H9 (cell line): ENCODE measurements around the gene FMNL3. TPM values are rescaled to one million over a fixed set of nuclear protein-coding genes. Genes with fewer than 3 reads are reported as not detected.
A peak's percentile ranks its signal among the peaks of the same experiment; 100 is the strongest.

ENCODE experiments used
- DNase-seq: peaks from one replicate; pipeline ENCODE4 v3.0.0-alpha.2; 2017
- H2AFZ ChIP-seq: one replicate; pipeline ENCODE4 v1.6.1; 2013; ENCODE audit warnings: mild to moderate bottlenecking, low read length, control low read depth, moderate library complexity
- H2AK5ac ChIP-seq: 2 replicates; pipeline ENCODE4 v1.6.1; 2013; ENCODE audit warnings: low read length, control low read depth, mixed read lengths; ENCODE audit not compliant: insufficient read length
- H2BK120ac ChIP-seq: one replicate; pipeline ENCODE4 v1.6.1; 2013; ENCODE audit warnings: low read depth, mild to moderate bottlenecking, low read length, control low read depth, inconsistent platforms; ENCODE audit not compliant: poor library complexity, severe bottlenecking
- H2BK12ac ChIP-seq: 2 replicates; pipeline ENCODE4 v1.6.1; 2013; ENCODE audit warnings: low read length, control low read depth, mixed read lengths, low read depth; ENCODE audit not compliant: insufficient read length
- H2BK15ac ChIP-seq: 2 replicates; pipeline ENCODE4 v1.6.1; 2013; ENCODE audit warnings: low read depth, low read length, control low read depth
- H2BK20ac ChIP-seq: one replicate; pipeline ENCODE4 v1.6.1; 2013; ENCODE audit warnings: low read depth, mild to moderate bottlenecking, low read length, control low read depth, inconsistent platforms; ENCODE audit not compliant: poor library complexity, severe bottlenecking
- H2BK5ac ChIP-seq: 2 replicates; pipeline ENCODE4 v1.6.1; 2013; ENCODE audit warnings: low read length, control low read depth, mixed read lengths; ENCODE audit not compliant: insufficient read length
- H3K14ac ChIP-seq: 2 replicates; pipeline ENCODE4 v1.6.1; 2013; ENCODE audit warnings: low read length, control low read depth; ENCODE audit not compliant: insufficient read depth
- H3K18ac ChIP-seq: 2 replicates; pipeline ENCODE4 v1.6.1; 2013; ENCODE audit warnings: low read depth, mild to moderate bottlenecking, mixed read lengths, low read length, control low read depth; ENCODE audit not compliant: insufficient read length
- H3K23ac ChIP-seq: 2 replicates; pipeline ENCODE4 v1.6.1; 2013; ENCODE audit warnings: low read length, control low read depth, mixed read lengths, low read depth; ENCODE audit not compliant: insufficient read length
- H3K23me2 ChIP-seq: 2 replicates; pipeline ENCODE4 v1.6.1; 2013; ENCODE audit warnings: low read depth, mild to moderate bottlenecking, mixed read lengths, low read length, control low read depth; ENCODE audit not compliant: insufficient read length, poor library complexity, severe bottlenecking
- H3K27ac ChIP-seq: 2 replicates; pipeline ENCODE4 v1.5.1; 2013; ENCODE audit warnings: low read length, control low read depth, mixed read lengths, low read depth; ENCODE audit not compliant: insufficient read length
- H3K27me3 ChIP-seq: 2 replicates; pipeline ENCODE4 v1.6.1; 2013; ENCODE audit warnings: low read length, control low read depth, inconsistent platforms; ENCODE audit not compliant: insufficient read depth
- H3K4ac ChIP-seq: 2 replicates; pipeline ENCODE4 v1.6.1; 2013; ENCODE audit warnings: low read depth, mild to moderate bottlenecking, control low read depth, inconsistent platforms, low read length, moderate library complexity
- H3K4me1 ChIP-seq: 2 replicates; pipeline ENCODE4 v1.6.1; 2013; ENCODE audit warnings: low read length, control low read depth, inconsistent platforms; ENCODE audit not compliant: insufficient read depth
- H3K4me2 ChIP-seq: 2 replicates; pipeline ENCODE4 v1.6.1; 2013; ENCODE audit warnings: low read length, control low read depth, mixed read lengths; ENCODE audit not compliant: insufficient read length, insufficient read depth
- H3K56ac ChIP-seq: 2 replicates; pipeline ENCODE4 v1.6.1; 2013; ENCODE audit warnings: low read depth, mild to moderate bottlenecking, mixed read lengths, low read length, control low read depth; ENCODE audit not compliant: insufficient read length
- H3K79me1 ChIP-seq: 2 replicates; pipeline ENCODE4 v1.6.1; 2013; ENCODE audit warnings: low read depth, mild to moderate bottlenecking, moderate library complexity, low read length, control low read depth, inconsistent platforms; ENCODE audit not compliant: insufficient read depth, poor library complexity, severe bottlenecking
- H3K79me2 ChIP-seq: 2 replicates; pipeline ENCODE4 v1.6.1; 2013; ENCODE audit warnings: low read length, control low read depth, inconsistent platforms; ENCODE audit not compliant: insufficient read depth
- H3K9ac ChIP-seq: 2 replicates; pipeline ENCODE4 v1.6.1; 2013; ENCODE audit warnings: low read length, control low read depth, mixed read lengths; ENCODE audit not compliant: insufficient read length; ENCODE audit errors: extremely low read depth
- H3K9me3 ChIP-seq: one replicate; pipeline ENCODE4 v1.6.1; 2013; ENCODE audit warnings: low read depth, low read length, inconsistent platforms; ENCODE audit not compliant: control insufficient read depth
- H3T11ph ChIP-seq: one replicate; pipeline ENCODE4 v1.6.1; 2013; ENCODE audit warnings: mild to moderate bottlenecking, low read length, control low read depth, inconsistent platforms
- H4K20me1 ChIP-seq: one replicate; pipeline ENCODE4 v1.6.1; 2013; ENCODE audit not compliant: control insufficient read depth, insufficient read length, insufficient read depth
- H4K5ac ChIP-seq: 2 replicates; pipeline ENCODE4 v1.6.1; 2013; ENCODE audit warnings: low read depth, mild to moderate bottlenecking, mixed read lengths, low read length, control low read depth; ENCODE audit not compliant: insufficient read length
- H4K8ac ChIP-seq: replicated peaks from 2 replicates; pipeline ENCODE4 v1.6.1; 2013; ENCODE audit warnings: low read length, control low read depth, mixed read lengths, low read depth; ENCODE audit not compliant: insufficient read length
- H4K91ac ChIP-seq: 2 replicates; pipeline ENCODE4 v1.6.1; 2013; ENCODE audit warnings: low read depth, mild to moderate bottlenecking, moderate library complexity, mixed read lengths, low read length, control low read depth; ENCODE audit not compliant: insufficient read length
- H3K27ac Mint-ChIP-seq, 3 experiments: 2 replicates in 2 of 3; 3 replicates in 1 of 3; pipeline ENCODE4 v1.8.0; 2020 to 2021; ENCODE audit warnings: mixed read lengths in 3 of 3, mild to moderate bottlenecking in 1 of 3, moderate library complexity in 1 of 3
- H3K27me3 Mint-ChIP-seq: 2 replicates; pipeline ENCODE4 v1.8.0; 2021; ENCODE audit warnings: low read depth, mild to moderate bottlenecking, moderate library complexity, mixed read lengths
- H3K36me3 Mint-ChIP-seq, 3 experiments: 2 replicates in 2 of 3; 3 replicates in 1 of 3; pipeline ENCODE4 v1.8.0; 2020 to 2021; ENCODE audit warnings: low read depth in 3 of 3, mixed read lengths in 3 of 3; ENCODE audit not compliant: insufficient read depth in 1 of 3
- H3K4me1 Mint-ChIP-seq, 2 experiments: 2 replicates each; pipeline ENCODE4 v1.8.0; 2020; ENCODE audit warnings: mixed read lengths in 2 of 2
- H3K4me3 Mint-ChIP-seq, 2 experiments: 2 replicates in 1 of 2; 3 replicates in 1 of 2; pipeline ENCODE4 v1.8.0; 2020 to 2021; ENCODE audit warnings: mild to moderate bottlenecking in 2 of 2, mixed read lengths in 2 of 2, moderate library complexity in 1 of 2
- H3K9me3 Mint-ChIP-seq, 2 experiments: 2 replicates in 1 of 2; 3 replicates in 1 of 2; pipeline ENCODE4 v1.8.0; 2020; ENCODE audit warnings: mild to moderate bottlenecking in 2 of 2, mixed read lengths in 2 of 2, moderate library complexity in 1 of 2
- WGBS: extraction: QIAGEN DNeasy Blood & Tissue Kit; methylation state at CpG from one replicate; pipeline ENCODE4 v1.1.7; 2013; ENCODE audit warnings: missing lambda C conversion rate, low lambda C conversion rate, mixed read lengths; ENCODE audit not compliant: insufficient read length; ENCODE audit errors: extremely low coverage; 5-methylcytosine and 5-hydroxymethylcytosine counted together
- total RNA-seq: library from RNA; stranded (reverse); gene quantifications from 2 replicates; pipeline ENCODE4 v1.2.1, GENCODE V29; 2021
- TF ChIP-seq, protein P1 (sequence below): fragments of 200-600 bp; sonication (generic); conservative IDR thresholded peaks from 3 replicates; pipeline ENCODE4 v1.8.0; 2021; ENCODE audit warnings: antibody characterized with exemption, mild to moderate bottlenecking

FMNL3 gene
- total RNA-seq, 1 experiment from 2014 or later = 22.8 TPM

DNA sequence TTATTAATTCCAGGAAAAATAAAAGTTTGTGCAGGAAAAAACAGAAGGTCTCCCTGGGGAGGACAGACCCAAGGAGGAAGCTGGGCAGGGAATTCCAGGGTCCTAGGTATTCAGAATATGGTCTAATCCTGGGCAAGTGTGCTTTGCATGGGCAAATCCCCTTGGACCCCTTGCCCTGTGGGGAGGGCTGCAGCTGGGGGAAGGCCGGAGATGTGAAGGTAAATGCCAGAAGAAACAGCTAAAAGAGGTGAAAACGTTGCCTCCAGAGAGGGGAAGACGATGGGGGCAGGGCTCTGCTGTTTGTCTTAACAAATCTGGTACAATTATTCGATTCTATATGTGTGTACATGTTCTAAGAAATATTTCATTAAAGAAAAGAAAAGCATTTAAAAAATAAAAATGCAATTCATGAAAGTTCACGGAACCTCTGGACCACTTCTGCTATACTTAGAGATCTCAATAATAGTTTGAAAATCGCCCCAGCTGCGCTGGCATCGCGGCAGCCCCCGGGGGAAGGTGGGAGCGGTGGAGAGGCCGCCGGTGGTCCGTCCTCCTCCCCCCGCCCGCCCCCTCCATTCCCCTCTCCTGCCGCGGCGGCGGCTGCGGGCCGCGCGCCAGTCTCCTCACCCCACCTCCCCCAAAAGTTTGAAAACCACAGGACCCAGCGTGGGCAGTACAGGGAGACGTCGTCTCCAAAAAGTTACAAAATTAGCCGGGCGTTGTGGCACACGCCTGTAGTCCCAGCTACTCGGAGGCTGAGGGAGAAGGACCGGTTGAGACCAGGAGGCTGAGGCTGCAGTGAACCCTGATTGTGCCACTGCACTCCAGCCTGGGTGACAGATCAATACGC is 85.3 kb downstream of the FMNL3 start:
- no peak overlapping the region for H2AFZ ChIP-seq

More for the DNA sequence above, 85.3 kb downstream of the FMNL3 start:
- peaks cover 2% of the 10 kb centered on the region; the same call in 1 of the 2 replicates for H3K4me1 ChIP-seq
- DNase-seq = no peak
- no peak overlapping the region for H4K91ac ChIP-seq
- no peak overlapping the region for H3K4ac ChIP-seq
- no peak overlapping the region for H4K8ac ChIP-seq
- H3K27me3 ChIP-seq = no peaks in the 10 kb centered on the region
- H3K14ac ChIP-seq = no peak overlapping the region
- no peak overlapping the region for H2BK20ac ChIP-seq
- H2BK5ac ChIP-seq = no peak overlapping the region
- H3T11ph ChIP-seq = no peak overlapping the region
- H3K4me2 ChIP-seq = peak overlapping the region; percentile 73
- no peaks in the 10 kb centered on the region for H3K79me1 ChIP-seq
- no peak overlapping the region for H3K9ac ChIP-seq
- H4K5ac ChIP-seq = no peak overlapping the region
- no peak overlapping the region for H3K27ac ChIP-seq
- no peak overlapping the region for H3K56ac ChIP-seq
- Mint-ChIP-seq H3K4me3 (peak overlapping the region; percentile 84 to 88), H3K9me3 (no peaks in the 10 kb centered on the region), H3K4me1 (peaks cover 33 to 40% of the 10 kb centered on the region in 2 experiments), H3K27me3 (peaks cover 6% of the 10 kb centered on the region), H3K36me3 (no peaks in the 10 kb centered on the region), H3K27ac (peak overlapping the region in 1 of 3 experiments; percentile 59; a peak in 1 of 7 replicates)
- H2BK12ac ChIP-seq = no peak overlapping the region
- no peaks in the 10 kb centered on the region for H3K9me3 ChIP-seq
- TF ChIP-seq, protein P1, sequence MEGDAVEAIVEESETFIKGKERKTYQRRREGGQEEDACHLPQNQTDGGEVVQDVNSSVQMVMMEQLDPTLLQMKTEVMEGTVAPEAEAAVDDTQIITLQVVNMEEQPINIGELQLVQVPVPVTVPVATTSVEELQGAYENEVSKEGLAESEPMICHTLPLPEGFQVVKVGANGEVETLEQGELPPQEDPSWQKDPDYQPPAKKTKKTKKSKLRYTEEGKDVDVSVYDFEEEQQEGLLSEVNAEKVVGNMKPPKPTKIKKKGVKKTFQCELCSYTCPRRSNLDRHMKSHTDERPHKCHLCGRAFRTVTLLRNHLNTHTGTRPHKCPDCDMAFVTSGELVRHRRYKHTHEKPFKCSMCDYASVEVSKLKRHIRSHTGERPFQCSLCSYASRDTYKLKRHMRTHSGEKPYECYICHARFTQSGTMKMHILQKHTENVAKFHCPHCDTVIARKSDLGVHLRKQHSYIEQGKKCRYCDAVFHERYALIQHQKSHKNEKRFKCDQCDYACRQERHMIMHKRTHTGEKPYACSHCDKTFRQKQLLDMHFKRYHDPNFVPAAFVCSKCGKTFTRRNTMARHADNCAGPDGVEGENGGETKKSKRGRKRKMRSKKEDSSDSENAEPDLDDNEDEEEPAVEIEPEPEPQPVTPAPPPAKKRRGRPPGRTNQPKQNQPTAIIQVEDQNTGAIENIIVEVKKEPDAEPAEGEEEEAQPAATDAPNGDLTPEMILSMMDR = no peak
- H3K23ac ChIP-seq = no peak overlapping the region
- no peaks in the 10 kb centered on the region; the same call in 1 of the 2 replicates for H3K79me2 ChIP-seq
- no peak overlapping the region for H3K18ac ChIP-seq
- H2AK5ac ChIP-seq = no peak overlapping the region
- H2BK15ac ChIP-seq = no peak overlapping the region
- H2BK120ac ChIP-seq = no peak overlapping the region
- no CpG with 5 or more reads among the region's 33 CpGs for WGBS
- no peaks in the 10 kb centered on the region for H4K20me1 ChIP-seq
- peaks cover 6% of the 10 kb centered on the region for H3K23me2 ChIP-seq
